Mesenteric fat pad (tissue), 1 donor: Measurements from ENCODE around the gene CYB561D1. TPM values are rescaled to one million over a fixed set of nuclear protein-coding genes. Genes with fewer than 3 reads are reported as not detected.
A peak's percentile ranks its signal among the peaks of the same experiment; 100 is the strongest.
"Not testable (repeated sequence)": the region's sequence is repeated elsewhere in the genome, so short reads cannot be mapped to it uniquely, and the experiment has no call there.

Source experiments
- DNase-seq: peaks from one replicate; pipeline ENCODE4 v3.0.0-alpha.2; 2020; ENCODE audit warnings: low spot score
- long read RNA-seq: library from polyadenylated mRNA; unstranded; transcript quantifications from one replicate; pipeline ENCODE4 v2.0.0, GENCODE V29; 2020
- total RNA-seq: library from RNA; stranded (reverse); fragmentation: NEBNext Ultra II Directional; extraction: Animal tissue kit (Norgen Biotek cat#: 25700); gene quantifications from one replicate; pipeline ENCODE4 v1.2.1, GENCODE V29; 2021
- donor health status: DM: yes; HTN: yes; CAD: no.

Gene CYB561D1, protein sequence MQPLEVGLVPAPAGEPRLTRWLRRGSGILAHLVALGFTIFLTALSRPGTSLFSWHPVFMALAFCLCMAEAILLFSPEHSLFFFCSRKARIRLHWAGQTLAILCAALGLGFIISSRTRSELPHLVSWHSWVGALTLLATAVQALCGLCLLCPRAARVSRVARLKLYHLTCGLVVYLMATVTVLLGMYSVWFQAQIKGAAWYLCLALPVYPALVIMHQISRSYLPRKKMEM
- total RNA-seq, result 8.9 TPM
- long read RNA-seq, partial matches to known transcripts, result 0 of 4 reads
- long read RNA-seq, other reads (novel, unspliced or antisense), result 3 of 4 reads

GRCh38 chr1:109493805-109494539, at the start of gene CYB561D1:
TSS of gene CYB561D1 (plus strand) at chr1:109494094. CDS start at chr1:109494140, 46 bp downstream.
- DNase-seq, result peak; percentile 96

DNA sequence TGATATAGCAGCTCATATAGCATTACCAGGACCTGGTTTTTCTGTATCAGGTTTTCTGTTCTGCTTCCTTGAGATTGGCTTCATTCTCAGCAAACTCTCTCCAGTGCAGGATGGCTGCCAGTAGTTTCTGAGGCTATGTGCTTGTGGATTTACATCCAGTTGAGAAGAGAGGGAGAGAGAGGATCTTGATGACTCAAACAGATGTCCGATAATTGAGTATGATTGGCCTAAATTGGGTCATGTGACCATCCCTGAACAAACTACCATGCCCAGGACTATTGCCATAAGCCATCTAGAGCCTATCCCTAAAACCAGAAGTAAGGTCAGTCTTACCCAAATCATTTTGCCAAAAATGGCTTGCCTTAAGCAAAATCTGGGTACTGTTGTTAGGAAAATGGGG, 49.5 kb upstream of the CYB561D1 start:
- no peak for DNase-seq

DNA sequence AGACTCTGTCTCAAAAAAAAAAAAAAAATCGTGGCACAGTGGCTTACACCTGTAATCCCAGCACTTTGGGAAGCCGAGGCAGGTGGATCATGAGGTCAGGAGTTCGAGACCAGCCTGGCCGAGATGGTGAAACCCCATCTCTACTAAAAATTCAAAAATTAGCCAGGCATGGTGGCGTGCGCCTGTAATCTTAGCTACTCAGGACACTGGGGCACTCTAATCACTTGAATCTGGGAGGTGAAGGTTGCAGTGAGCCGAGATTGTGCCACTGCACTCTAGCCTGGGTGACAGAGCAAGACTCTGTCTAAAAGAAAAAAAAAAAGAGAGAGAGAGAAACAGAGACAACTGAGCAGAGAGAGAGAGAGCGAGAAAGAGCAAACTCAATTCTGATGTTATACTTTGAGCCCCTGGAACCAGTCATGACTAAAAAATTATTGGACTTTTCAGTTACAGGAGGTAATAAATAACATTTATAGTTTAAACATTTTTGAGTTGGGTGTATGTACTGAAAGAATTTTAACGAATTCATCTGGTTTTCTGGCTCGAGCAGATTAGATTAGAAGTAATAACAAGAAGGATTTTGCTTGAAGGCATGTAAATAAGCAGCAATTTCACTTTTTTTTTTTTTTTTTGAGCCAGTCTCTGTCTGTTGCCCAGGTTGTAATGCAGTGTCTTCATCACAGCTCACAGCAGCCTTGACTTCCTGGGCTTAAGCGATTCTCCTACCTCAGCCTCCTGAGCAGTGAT, 47.8 kb upstream of the CYB561D1 start:
- not testable (repeated sequence) for DNase-seq

- DNase-seq, result no peak
These were observed 46.4 kb upstream of the CYB561D1 start for GRCh38 chr1:109447524-109447923.

- no peak for DNase-seq
These were observed 39.3 kb upstream of the CYB561D1 start for GRCh38 chr1:109454497-109455133.

GRCh38 chr1:109457819-109458218, 36.1 kb upstream of the CYB561D1 start:
- DNase-seq, result no peak

- no peak for DNase-seq
These were observed 27.8 kb upstream of the CYB561D1 start for GRCh38 chr1:109466125-109466451.

GRCh38 chr1:109466452-109467300, 27.2 kb upstream of the CYB561D1 start, which contains the start of gene SYPL2:
TSS of gene SYPL2 (plus strand) at chr1:109466546. CDS start at chr1:109466844, 298 bp downstream.
- no peak for DNase-seq

DNA sequence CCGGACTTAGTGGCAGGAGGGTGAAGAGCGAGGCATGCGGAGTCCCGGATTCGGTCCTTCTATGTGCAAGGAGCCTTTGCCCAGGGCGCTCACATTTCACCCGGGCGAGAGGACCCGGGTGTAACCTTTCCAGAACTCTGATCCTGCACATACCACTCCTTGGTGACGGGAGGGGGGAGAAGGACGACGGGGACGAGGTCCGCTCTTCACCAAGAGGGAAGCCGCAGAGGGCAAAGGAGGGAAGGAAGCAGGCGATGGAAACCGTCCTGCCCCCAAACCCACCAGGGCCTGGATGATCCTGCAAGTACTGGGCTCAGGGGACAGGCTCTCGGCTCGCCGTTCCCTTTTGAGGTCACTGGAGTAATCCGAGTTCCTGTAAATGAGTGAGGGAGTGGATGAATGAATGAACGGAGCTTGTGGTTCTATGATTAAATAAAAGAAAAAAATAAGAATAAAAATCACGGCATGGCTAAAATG, 26.6 kb upstream of the CYB561D1 start:
- no peak for DNase-seq

DNA sequence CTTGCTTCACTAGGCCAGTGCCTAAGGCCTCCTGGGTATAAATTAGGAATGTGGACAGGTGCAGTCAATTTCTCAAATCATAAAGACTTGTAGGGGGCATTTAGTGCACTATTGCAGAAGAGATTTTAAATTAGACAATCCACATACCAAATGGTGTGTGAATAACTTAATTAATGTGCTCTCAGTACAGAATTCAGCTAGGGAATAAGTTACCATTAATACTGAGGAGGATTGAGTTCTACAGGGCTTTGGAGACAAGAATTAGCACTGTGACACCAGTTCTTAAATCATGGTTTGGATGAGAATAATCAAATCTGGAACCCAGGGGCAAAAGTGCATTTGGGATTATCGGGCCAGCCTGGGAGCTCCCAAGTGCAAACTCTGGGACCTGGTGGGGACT, 25.8 kb upstream of the CYB561D1 start:
- no peak for DNase-seq

DNA sequence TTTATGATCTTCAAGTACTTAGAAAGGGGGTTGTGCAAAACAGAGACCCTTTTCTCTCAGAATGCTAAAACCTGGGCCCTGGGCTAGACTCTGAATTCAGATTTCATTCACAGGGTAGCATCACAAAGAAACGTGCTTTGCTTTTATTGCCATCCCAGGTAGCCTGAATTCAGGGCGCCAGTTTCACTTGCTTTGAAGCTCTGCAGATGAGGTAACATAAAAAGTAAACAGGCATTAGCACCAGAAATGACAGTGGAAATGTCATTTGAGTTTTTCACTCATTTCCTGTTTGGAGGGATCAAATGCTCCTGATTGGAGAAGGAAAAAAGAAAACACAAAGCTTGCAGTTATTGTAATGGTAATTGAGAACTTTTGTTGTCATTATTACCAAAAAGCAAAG, 25.0 kb upstream of the CYB561D1 start:
- no peak for DNase-seq

- DNase-seq, result no peak
These were observed 23.6 kb upstream of the CYB561D1 start for GRCh38 chr1:109470245-109470644.

DNA sequence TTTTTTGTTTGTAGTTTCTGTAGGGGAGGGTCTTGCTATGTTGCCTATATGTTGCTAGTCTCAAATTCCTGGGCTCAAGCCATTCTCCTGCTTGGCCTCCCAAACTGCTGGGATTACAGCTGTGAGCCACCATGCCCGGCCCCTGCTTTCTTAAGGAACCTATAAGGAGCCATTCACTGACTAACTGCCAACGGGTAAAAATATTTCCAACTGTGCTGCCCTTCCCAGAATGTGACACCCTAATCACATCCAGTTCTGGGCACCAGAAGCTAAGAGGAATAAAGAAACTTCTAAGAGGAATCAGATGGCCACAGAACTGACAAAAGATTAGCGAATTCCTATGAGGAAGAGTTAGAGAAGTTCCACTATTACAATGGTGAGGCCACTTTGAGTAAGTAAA, 21.1 kb upstream of the CYB561D1 start:
- DNase-seq, result no peak

- not testable (repeated sequence) for DNase-seq
These were observed 20.4 kb upstream of the CYB561D1 start for GRCh38 chr1:109473284-109474057.

DNA sequence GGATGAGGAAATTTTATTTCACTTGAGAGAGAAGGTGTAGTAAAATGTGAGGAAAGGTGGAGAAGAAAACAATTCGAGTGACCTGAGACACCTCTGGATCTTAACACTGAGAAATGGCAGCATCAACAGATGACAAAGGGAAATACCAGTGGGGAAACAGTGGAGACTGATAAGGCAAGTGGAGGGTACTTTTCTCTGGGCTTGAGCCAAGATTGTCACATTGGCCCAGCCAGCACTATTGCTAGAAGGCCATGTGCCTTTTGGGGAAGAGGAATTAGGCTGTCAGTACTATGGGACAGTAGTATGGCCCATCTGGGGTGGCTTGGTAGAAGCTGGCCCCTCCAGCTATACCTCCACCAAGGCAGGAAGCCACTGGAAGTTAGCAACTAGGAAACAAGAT, 19.2 kb upstream of the CYB561D1 start:
- no peak for DNase-seq

GRCh38 chr1:109475261-109475660, 18.6 kb upstream of the CYB561D1 start:
- DNase-seq, result no peak

- no peak for DNase-seq
These were observed 17.1 kb upstream of the CYB561D1 start for GRCh38 chr1:109476825-109477224.

- no peak for DNase-seq
These were observed 16.1 kb upstream of the CYB561D1 start for GRCh38 chr1:109477821-109478220.

DNA sequence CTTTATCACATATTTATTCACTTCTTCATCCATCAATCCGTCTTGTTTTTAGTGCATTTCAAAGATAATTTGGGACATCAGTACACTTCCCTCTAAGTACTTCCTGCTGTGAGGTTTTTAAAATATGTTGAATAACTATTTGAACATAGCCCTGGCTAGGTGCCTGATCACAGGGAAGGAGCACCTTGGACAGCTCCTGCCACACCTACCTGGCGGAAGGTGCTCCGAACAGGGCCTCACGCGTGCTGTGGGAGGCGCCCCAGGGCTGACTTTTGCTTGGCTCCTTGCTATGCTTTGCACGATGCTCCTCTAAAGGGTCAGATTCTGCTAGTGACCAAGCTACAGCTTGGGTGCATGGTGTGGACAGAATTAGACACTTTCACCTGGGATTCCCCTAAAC, 15.1 kb upstream of the CYB561D1 start:
- DNase-seq, result no peak

DNA sequence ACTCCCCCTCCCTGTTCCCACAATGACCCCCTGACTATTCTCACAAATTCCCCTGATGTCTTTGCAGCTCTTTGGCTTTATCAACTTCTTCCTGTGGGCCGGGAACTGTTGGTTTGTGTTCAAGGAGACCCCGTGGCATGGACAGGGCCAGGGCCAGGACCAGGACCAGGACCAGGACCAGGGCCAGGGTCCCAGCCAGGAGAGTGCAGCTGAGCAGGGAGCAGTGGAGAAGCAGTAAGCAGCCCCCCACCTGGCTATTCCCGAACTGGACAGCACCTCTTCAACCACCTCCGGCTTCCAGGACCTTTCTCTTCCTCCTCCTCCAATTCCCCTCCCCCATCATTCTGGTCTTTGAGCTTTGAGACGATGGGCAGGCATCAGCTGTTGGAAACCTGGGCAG, 14.6 kb upstream of the CYB561D1 start:
- peak; percentile 45 for DNase-seq
